ENCODE results near the gene R3HDML.

R3HDML gene, protein sequence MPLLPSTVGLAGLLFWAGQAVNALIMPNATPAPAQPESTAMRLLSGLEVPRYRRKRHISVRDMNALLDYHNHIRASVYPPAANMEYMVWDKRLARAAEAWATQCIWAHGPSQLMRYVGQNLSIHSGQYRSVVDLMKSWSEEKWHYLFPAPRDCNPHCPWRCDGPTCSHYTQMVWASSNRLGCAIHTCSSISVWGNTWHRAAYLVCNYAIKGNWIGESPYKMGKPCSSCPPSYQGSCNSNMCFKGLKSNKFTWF

DNA sequence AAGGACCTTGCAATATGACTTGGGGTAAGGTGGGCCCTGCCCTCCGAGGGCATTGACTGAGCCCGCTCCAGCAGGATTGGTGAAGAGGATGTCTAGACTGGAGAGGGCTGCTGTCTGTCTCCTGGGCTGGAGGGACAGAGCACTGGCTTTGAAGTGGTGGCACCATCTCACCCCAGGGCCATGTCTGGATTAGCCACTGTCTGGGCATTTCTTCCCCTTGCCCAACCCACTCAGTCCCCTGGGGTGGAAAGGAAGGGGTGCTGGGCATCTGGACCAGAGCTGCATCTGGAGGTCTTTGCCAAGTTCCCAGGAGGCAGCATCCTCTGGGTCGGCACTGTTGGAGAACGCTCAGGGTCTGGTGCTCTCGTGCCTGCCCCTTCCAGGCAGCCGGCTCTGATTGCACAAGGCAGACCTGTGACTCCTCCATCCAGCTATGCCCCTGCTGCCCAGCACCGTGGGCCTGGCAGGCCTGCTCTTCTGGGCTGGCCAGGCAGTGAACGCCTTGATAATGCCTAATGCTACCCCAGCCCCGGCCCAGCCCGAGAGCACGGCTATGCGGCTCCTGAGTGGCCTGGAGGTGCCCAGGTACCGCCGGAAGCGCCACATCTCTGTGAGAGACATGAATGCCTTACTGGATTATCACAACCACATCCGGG lies at the start of gene R3HDML:
Gene R3HDML (plus strand): TSS at position 319 of the 656 bp plus-strand sequence. CDS start 115 bp downstream, at position 434.
- no peak for DNase-seq (ENCODE audit: low read depth)
- H3K4me3 ChIP-seq (ENCODE audit: low read depth, low read length) = no peak within 1 kb of the TSS
- TF ChIP-seq, protein P1, sequence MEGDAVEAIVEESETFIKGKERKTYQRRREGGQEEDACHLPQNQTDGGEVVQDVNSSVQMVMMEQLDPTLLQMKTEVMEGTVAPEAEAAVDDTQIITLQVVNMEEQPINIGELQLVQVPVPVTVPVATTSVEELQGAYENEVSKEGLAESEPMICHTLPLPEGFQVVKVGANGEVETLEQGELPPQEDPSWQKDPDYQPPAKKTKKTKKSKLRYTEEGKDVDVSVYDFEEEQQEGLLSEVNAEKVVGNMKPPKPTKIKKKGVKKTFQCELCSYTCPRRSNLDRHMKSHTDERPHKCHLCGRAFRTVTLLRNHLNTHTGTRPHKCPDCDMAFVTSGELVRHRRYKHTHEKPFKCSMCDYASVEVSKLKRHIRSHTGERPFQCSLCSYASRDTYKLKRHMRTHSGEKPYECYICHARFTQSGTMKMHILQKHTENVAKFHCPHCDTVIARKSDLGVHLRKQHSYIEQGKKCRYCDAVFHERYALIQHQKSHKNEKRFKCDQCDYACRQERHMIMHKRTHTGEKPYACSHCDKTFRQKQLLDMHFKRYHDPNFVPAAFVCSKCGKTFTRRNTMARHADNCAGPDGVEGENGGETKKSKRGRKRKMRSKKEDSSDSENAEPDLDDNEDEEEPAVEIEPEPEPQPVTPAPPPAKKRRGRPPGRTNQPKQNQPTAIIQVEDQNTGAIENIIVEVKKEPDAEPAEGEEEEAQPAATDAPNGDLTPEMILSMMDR (IDR thresholded peaks at IDR 0.05; ENCODE audit: low read depth, low read length) = no peak
- TF ChIP-seq MYC (IDR thresholded peaks at IDR 0.05; ENCODE audit: low read depth, low read length) (no peak), POLR2A (IDR thresholded peaks at IDR 0.05; ENCODE audit: extremely low read depth, insufficient read length) (no peak)
- TF ChIP-seq, protein P2, sequence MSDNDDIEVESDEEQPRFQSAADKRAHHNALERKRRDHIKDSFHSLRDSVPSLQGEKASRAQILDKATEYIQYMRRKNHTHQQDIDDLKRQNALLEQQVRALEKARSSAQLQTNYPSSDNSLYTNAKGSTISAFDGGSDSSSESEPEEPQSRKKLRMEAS (IDR thresholded peaks at IDR 0.05; ENCODE audit: low read depth, low read length) = no peak

DNA sequence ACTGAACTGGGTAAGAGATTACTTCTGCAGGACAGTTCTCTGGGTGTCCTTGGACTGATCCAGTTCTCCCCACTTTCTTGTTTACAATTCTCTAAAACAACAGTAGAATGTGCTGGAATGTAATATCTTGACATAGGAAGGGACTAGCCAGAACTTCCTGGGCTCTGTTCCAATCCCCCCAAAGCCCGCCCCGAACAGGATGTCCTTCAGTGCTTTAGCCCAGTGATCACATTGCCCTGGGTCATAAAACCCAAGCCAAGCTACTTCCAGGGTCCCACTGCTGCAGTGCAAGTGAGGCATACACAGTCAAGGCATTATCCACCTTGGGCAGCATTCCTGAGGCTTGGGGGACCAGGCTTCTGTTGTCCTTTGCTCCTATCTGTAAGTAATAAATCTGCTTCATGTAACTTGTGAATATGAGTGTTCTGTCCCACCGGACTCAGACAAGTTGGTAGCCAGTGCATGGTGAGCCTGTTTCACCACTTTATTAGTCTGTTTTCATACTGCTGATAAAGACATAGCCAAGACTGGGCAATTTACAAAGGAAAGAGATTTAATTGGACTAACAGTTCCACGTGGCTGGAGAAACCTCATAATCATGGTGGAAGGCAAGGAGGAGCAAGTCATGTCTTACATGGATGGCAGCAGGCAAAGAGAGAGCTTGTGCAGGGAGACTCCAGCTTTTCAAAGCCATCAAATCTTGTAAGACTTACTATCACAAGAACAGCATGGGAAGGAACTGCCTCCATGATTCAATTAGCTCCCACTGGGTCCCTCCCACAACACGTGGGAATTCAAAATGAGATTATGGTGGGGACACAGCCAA lies 49.4 kb upstream of the R3HDML start:
- no peak overlapping the region for H3K4me3 ChIP-seq (ENCODE audit: low read depth, low read length)
- TF ChIP-seq MYC (IDR thresholded peaks at IDR 0.05; ENCODE audit: low read depth, low read length) = no peak
- TF ChIP-seq, protein P2 (IDR thresholded peaks at IDR 0.05; ENCODE audit: low read depth, low read length) = no peak
- TF ChIP-seq, protein P1 (IDR thresholded peaks at IDR 0.05; ENCODE audit: low read depth, low read length) = no peak
- no peak for TF ChIP-seq POLR2A (IDR thresholded peaks at IDR 0.05; ENCODE audit: extremely low read depth, insufficient read length)
- DNase-seq (ENCODE audit: low read depth) = no peak

DNA sequence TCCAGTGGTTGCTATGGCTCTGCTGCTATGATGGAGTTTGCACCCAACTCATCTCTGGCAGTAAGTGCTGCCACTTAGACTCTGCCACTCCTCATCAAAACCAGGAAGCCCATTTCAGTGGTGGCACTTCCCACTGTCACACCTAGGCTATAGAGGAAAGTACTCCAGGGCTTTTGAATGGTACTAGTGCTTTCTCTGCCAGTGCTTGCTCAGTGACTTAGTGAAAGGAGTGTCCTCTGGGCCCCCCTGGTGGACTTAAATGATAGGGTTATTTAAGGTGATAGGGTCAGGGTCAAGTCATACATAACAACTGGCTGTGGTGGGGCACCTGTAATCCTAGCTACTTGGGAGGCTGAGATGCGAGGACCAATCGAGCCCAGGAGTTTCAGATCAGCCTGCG lies 48.6 kb upstream of the R3HDML start:
- no peak overlapping the region for H3K4me3 ChIP-seq (ENCODE audit: low read depth, low read length)
- TF ChIP-seq, protein P2 (IDR thresholded peaks at IDR 0.05; ENCODE audit: low read depth, low read length) = no peak
- TF ChIP-seq, protein P1 (IDR thresholded peaks at IDR 0.05; ENCODE audit: low read depth, low read length) = no peak
- no peak for TF ChIP-seq POLR2A (IDR thresholded peaks at IDR 0.05; ENCODE audit: extremely low read depth, insufficient read length)
- TF ChIP-seq MYC (IDR thresholded peaks at IDR 0.05; ENCODE audit: low read depth, low read length) = no peak
- no peak for DNase-seq (ENCODE audit: low read depth)

DNA sequence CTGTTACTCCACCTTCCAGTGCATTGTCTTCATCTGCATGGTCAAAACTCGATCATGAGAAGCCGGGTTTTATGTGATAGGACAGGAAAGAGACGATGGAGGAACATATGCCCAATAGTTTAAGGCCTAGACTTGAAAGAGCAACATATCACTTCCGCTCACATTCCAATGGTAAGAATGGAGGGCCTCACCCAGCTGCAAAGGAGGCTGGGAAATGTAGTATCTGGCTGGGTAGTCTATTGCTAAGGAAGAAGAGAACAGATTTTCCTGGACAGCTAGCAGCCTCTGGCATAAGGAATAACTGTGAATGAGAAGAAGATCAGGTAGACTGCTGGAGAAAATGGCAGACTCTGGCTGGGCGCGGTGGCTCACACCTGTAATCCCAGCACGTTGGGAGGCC lies 45.1 kb upstream of the R3HDML start:
- H3K4me3 ChIP-seq (ENCODE audit: low read depth, low read length) = no peak overlapping the region
- TF ChIP-seq, protein P1 (IDR thresholded peaks at IDR 0.05; ENCODE audit: low read depth, low read length) = no peak
- no peak for DNase-seq (ENCODE audit: low read depth)

DNA sequence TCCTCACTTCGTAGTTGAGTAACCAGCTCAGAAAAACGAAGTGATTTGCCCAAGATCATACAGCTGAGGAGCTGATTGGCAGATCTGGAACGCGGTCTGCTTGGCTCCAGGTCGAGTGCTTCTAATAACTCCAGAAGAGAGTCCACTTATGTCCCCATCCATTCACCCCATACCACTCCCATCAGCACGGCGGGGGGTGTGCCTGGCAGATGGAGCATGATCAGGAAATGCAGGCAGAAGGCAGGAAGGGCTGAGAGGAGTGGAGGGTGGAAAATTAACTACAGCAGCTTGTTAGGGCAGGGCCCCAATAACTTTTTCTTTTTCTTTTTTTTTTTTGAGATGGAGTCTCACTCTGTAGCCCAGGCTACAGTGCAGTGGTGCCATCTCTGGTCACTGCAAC lies 40.8 kb upstream of the R3HDML start:
- DNase-seq (ENCODE audit: low read depth) = no peak
- TF ChIP-seq, protein P2 (IDR thresholded peaks at IDR 0.05; ENCODE audit: low read depth, low read length) = no peak
- TF ChIP-seq, protein P1 (IDR thresholded peaks at IDR 0.05; ENCODE audit: low read depth, low read length) = no peak
- TF ChIP-seq MYC (IDR thresholded peaks at IDR 0.05; ENCODE audit: low read depth, low read length) (no peak), POLR2A (IDR thresholded peaks at IDR 0.05; ENCODE audit: extremely low read depth, insufficient read length) (no peak)
- no peak overlapping the region for H3K4me3 ChIP-seq (ENCODE audit: low read depth, low read length)
